ENCODE measurements around the gene TMEM240. TPM values are rescaled to one million over a fixed set of nuclear protein-coding genes. Genes with fewer than 3 reads are reported as not detected.
A peak's percentile ranks its signal among the peaks of the same experiment; 100 is the strongest.
"Not testable (repeated sequence)": the region's sequence is repeated elsewhere in the genome, so short reads cannot be mapped to it uniquely, and the experiment has no call there.

Gene TMEM240
- total RNA-seq, 1 experiment from 2014 or later: 14.3 TPM

GRCh38 chr1:1512425-1512824 lies 28.0 kb downstream of the TMEM240 start:
- not testable (repeated sequence) for H3K27me3 ChIP-seq (ENCODE audit: control insufficient read depth, insufficient read depth, low read length); H3K36me3 ChIP-seq (replicated peaks; ENCODE audit: control insufficient read depth, insufficient read depth, low read length)
- peak overlapping the region; percentile 91 for H3K4me3 ChIP-seq (ENCODE audit: insufficient read depth, low read depth, low read length)
- DNase-seq: peak; percentile 38

GRCh38 chr1:1511533-1512285 lies 28.7 kb downstream of the TMEM240 start, which contains the start of gene ATAD3A:
Gene ATAD3A (plus strand): TSS chr1:1512162. CDS start chr1:1512269, 107 bp downstream.
- peak; percentile 99 for DNase-seq
- Histone ChIP-seq H3K36me3 (replicated peaks; ENCODE audit: control insufficient read depth, insufficient read depth, low read length) (no peaks in the 10 kb centered on the region; the same call in 1 of the 2 replicates), H3K4me3 (ENCODE audit: insufficient read depth, low read depth, low read length) (peak within 1 kb of the TSS; percentile 91), H3K27me3 (ENCODE audit: control insufficient read depth, insufficient read depth, low read length) (no peaks in the 10 kb centered on the region)

- DNase-seq: peak; percentile 63
- H3K4me3 ChIP-seq (ENCODE audit: insufficient read depth, low read depth, low read length): peak overlapping the region; percentile 91
- no peaks in the 10 kb centered on the region for H3K27me3 ChIP-seq (ENCODE audit: control insufficient read depth, insufficient read depth, low read length)
- H3K36me3 ChIP-seq (replicated peaks; ENCODE audit: control insufficient read depth, insufficient read depth, low read length): no peaks in the 10 kb centered on the region; the same call in 1 of the 2 replicates
Observed at GRCh38 chr1:1510912-1511532, 29.4 kb downstream of the TMEM240 start.

GRCh38 chr1:1509465-1509850 lies 31.0 kb downstream of the TMEM240 start:
- not testable (repeated sequence) for DNase-seq; H3K36me3 ChIP-seq (replicated peaks; ENCODE audit: control insufficient read depth, insufficient read depth, low read length); H3K4me3 ChIP-seq (ENCODE audit: insufficient read depth, low read depth, low read length); H3K27me3 ChIP-seq (ENCODE audit: control insufficient read depth, insufficient read depth, low read length)

GRCh38 chr1:1508775-1509464 lies 31.5 kb downstream of the TMEM240 start:
- H3K4me3 ChIP-seq (ENCODE audit: insufficient read depth, low read depth, low read length); DNase-seq; H3K27me3 ChIP-seq (ENCODE audit: control insufficient read depth, insufficient read depth, low read length); H3K36me3 ChIP-seq (replicated peaks; ENCODE audit: control insufficient read depth, insufficient read depth, low read length): not testable (repeated sequence)

GRCh38 chr1:1507305-1507704 lies 33.1 kb downstream of the TMEM240 start:
- H3K27me3 ChIP-seq (ENCODE audit: control insufficient read depth, insufficient read depth, low read length): no peaks in the 10 kb centered on the region
- no peak for DNase-seq
- no peaks in the 10 kb centered on the region for H3K36me3 ChIP-seq (replicated peaks; ENCODE audit: control insufficient read depth, insufficient read depth, low read length)
- no peak overlapping the region for H3K4me3 ChIP-seq (ENCODE audit: insufficient read depth, low read depth, low read length)

GRCh38 chr1:1505801-1506200 lies 34.6 kb downstream of the TMEM240 start:
- not testable (repeated sequence) for H3K4me3 ChIP-seq (ENCODE audit: insufficient read depth, low read depth, low read length); H3K36me3 ChIP-seq (replicated peaks; ENCODE audit: control insufficient read depth, insufficient read depth, low read length); H3K27me3 ChIP-seq (ENCODE audit: control insufficient read depth, insufficient read depth, low read length); DNase-seq

GRCh38 chr1:1505366-1505798 lies 35.0 kb downstream of the TMEM240 start:
- not testable (repeated sequence) for H3K27me3 ChIP-seq (ENCODE audit: control insufficient read depth, insufficient read depth, low read length); DNase-seq; H3K36me3 ChIP-seq (replicated peaks; ENCODE audit: control insufficient read depth, insufficient read depth, low read length)
- peak overlapping the region; percentile 26 for H3K4me3 ChIP-seq (ENCODE audit: insufficient read depth, low read depth, low read length)

GRCh38 chr1:1504777-1505365 lies 35.6 kb downstream of the TMEM240 start:
- peak overlapping the region; percentile 26 for H3K4me3 ChIP-seq (ENCODE audit: insufficient read depth, low read depth, low read length)
- peak; percentile 74 for DNase-seq
- not testable (repeated sequence) for H3K36me3 ChIP-seq (replicated peaks; ENCODE audit: control insufficient read depth, insufficient read depth, low read length); H3K27me3 ChIP-seq (ENCODE audit: control insufficient read depth, insufficient read depth, low read length)

- DNase-seq: peak; percentile 30
- H3K36me3 ChIP-seq (replicated peaks; ENCODE audit: control insufficient read depth, insufficient read depth, low read length); H3K27me3 ChIP-seq (ENCODE audit: control insufficient read depth, insufficient read depth, low read length); H3K4me3 ChIP-seq (ENCODE audit: insufficient read depth, low read depth, low read length): not testable (repeated sequence)
Observed at GRCh38 chr1:1495461-1495975, 44.9 kb downstream of the TMEM240 start.

GRCh38 chr1:1494311-1494710 lies 46.1 kb downstream of the TMEM240 start:
- H3K27me3 ChIP-seq (ENCODE audit: control insufficient read depth, insufficient read depth, low read length); DNase-seq; H3K4me3 ChIP-seq (ENCODE audit: insufficient read depth, low read depth, low read length); H3K36me3 ChIP-seq (replicated peaks; ENCODE audit: control insufficient read depth, insufficient read depth, low read length): not testable (repeated sequence)

- H3K4me3 ChIP-seq (ENCODE audit: insufficient read depth, low read depth, low read length): no peak overlapping the region
- no peaks in the 10 kb centered on the region for H3K27me3 ChIP-seq (ENCODE audit: control insufficient read depth, insufficient read depth, low read length)
Observed at GRCh38 chr1:1491601-1492000, 48.8 kb downstream of the TMEM240 start.

GRCh38 chr1:1490633-1491230 lies 49.7 kb downstream of the TMEM240 start:
- no peak overlapping the region for H3K4me3 ChIP-seq (ENCODE audit: insufficient read depth, low read depth, low read length)
- no peaks in the 10 kb centered on the region for H3K27me3 ChIP-seq (ENCODE audit: control insufficient read depth, insufficient read depth, low read length)
- DNase-seq: no peak
- H3K36me3 ChIP-seq (replicated peaks; ENCODE audit: control insufficient read depth, insufficient read depth, low read length): no peaks in the 10 kb centered on the region; the same call in none of the 2 replicates

More at GRCh38 chr1:1491601-1492000, 48.8 kb downstream of the TMEM240 start:
- H3K36me3 ChIP-seq (replicated peaks; ENCODE audit: control insufficient read depth, insufficient read depth, low read length): no peaks in the 10 kb centered on the region; the same call in none of the 2 replicates
- DNase-seq: no peak

GRCh38 chr1:1489861-1490260 lies 50.6 kb downstream of the TMEM240 start:
- DNase-seq: no peak
- Histone ChIP-seq H3K27me3 (ENCODE audit: control insufficient read depth, insufficient read depth, low read length) (no peaks in the 10 kb centered on the region), H3K36me3 (replicated peaks; ENCODE audit: control insufficient read depth, insufficient read depth, low read length) (no peaks in the 10 kb centered on the region; the same call in none of the 2 replicates), H3K4me3 (ENCODE audit: insufficient read depth, low read depth, low read length) (no peak overlapping the region)

Data from H7 (cell line).